ENCODE measurements around the gene PARVB. TPM values are rescaled to one million over a fixed set of nuclear protein-coding genes. Genes with fewer than 3 reads are reported as not detected.
A peak's percentile ranks its signal among the peaks of the same experiment; 100 is the strongest.

Gene PARVB
- total RNA-seq, 1 experiment from 2014 or later: 106 TPM

GRCh38 chr22:44179196-44179988, 155.3 kb downstream of the PARVB start:
- no peak for DNase-seq (ENCODE audit: low read depth)
- in situ Hi-C loops (cut with HindIII; ENCODE audit: low pct_unique_long_range_greater_than_20kb, low sequenced_read_pairs): no loop called here

GRCh38 chr22:44179989-44180705, 156.0 kb downstream of the PARVB start:
- no peak for DNase-seq (ENCODE audit: low read depth)
- in situ Hi-C loops (cut with HindIII; ENCODE audit: low pct_unique_long_range_greater_than_20kb, low sequenced_read_pairs): no loop called here

GRCh38 chr22:44180706-44181032, 156.6 kb downstream of the PARVB start, which contains the start of gene PARVG:
PARVG (plus strand) TSS chr22:44180925; CDS start chr22:44183330, 2,405 bp downstream.
- no peak for DNase-seq (ENCODE audit: low read depth)
- in situ Hi-C loops (cut with HindIII; ENCODE audit: low pct_unique_long_range_greater_than_20kb, low sequenced_read_pairs): no loop called here

- in situ Hi-C loops (cut with HindIII; ENCODE audit: low pct_unique_long_range_greater_than_20kb, low sequenced_read_pairs): no loop called here
- no peak for DNase-seq (ENCODE audit: low read depth)
Measured at GRCh38 chr22:44181033-44181911, 157.2 kb downstream of the PARVB start.

- in situ Hi-C loops (cut with HindIII; ENCODE audit: low pct_unique_long_range_greater_than_20kb, low sequenced_read_pairs): no loop called here
- DNase-seq (ENCODE audit: low read depth): no peak
Measured at GRCh38 chr22:44181912-44182587, 157.9 kb downstream of the PARVB start.

- DNase-seq (ENCODE audit: low read depth): no peak
- in situ Hi-C loops (cut with HindIII; ENCODE audit: low pct_unique_long_range_greater_than_20kb, low sequenced_read_pairs): no loop called here
Measured at GRCh38 chr22:44182588-44183286, 158.6 kb downstream of the PARVB start.

- in situ Hi-C loops (cut with HindIII; ENCODE audit: low pct_unique_long_range_greater_than_20kb, low sequenced_read_pairs): no loop called here
- no peak for DNase-seq (ENCODE audit: low read depth)
Measured at GRCh38 chr22:44183287-44183588, 159.1 kb downstream of the PARVB start.

GRCh38 chr22:44184006-44184405, 159.9 kb downstream of the PARVB start:
- DNase-seq (ENCODE audit: low read depth): no peak
- in situ Hi-C loops (cut with HindIII; ENCODE audit: low pct_unique_long_range_greater_than_20kb, low sequenced_read_pairs): no loop called here

- no peak for DNase-seq (ENCODE audit: low read depth)
- in situ Hi-C loops (cut with HindIII; ENCODE audit: low pct_unique_long_range_greater_than_20kb, low sequenced_read_pairs): no loop called here
Measured at GRCh38 chr22:44185237-44186120, 161.4 kb downstream of the PARVB start.

GRCh38 chr22:44186121-44186510, 162.0 kb downstream of the PARVB start:
- no peak for DNase-seq (ENCODE audit: low read depth)
- in situ Hi-C loops (cut with HindIII; ENCODE audit: low pct_unique_long_range_greater_than_20kb, low sequenced_read_pairs): no loop called here

- no peak for DNase-seq (ENCODE audit: low read depth)
- in situ Hi-C loops (cut with HindIII; ENCODE audit: low pct_unique_long_range_greater_than_20kb, low sequenced_read_pairs): no loop called here
Measured at GRCh38 chr22:44186737-44187136, 162.6 kb downstream of the PARVB start.

GRCh38 chr22:44187652-44188230, 163.6 kb downstream of the PARVB start:
- in situ Hi-C loops (cut with HindIII; ENCODE audit: low pct_unique_long_range_greater_than_20kb, low sequenced_read_pairs): no loop called here
- DNase-seq (ENCODE audit: low read depth): no peak

GRCh38 chr22:44188316-44188715, 164.2 kb downstream of the PARVB start:
- in situ Hi-C loops (cut with HindIII; ENCODE audit: low pct_unique_long_range_greater_than_20kb, low sequenced_read_pairs): no loop called here

GRCh38 chr22:44188986-44189630, 165.0 kb downstream of the PARVB start:
- no peak for DNase-seq (ENCODE audit: low read depth)
- in situ Hi-C loops (cut with HindIII; ENCODE audit: low pct_unique_long_range_greater_than_20kb, low sequenced_read_pairs): no loop called here

More at GRCh38 chr22:44188316-44188715, 164.2 kb downstream of the PARVB start:
- no peak for DNase-seq (ENCODE audit: low read depth)

GRCh38 chr22:44190381-44190976, 166.4 kb downstream of the PARVB start:
- no peak for DNase-seq (ENCODE audit: low read depth)
- in situ Hi-C loops (cut with HindIII; ENCODE audit: low pct_unique_long_range_greater_than_20kb, low sequenced_read_pairs): no loop called here

GRCh38 chr22:44191036-44191454, 166.9 kb downstream of the PARVB start:
- in situ Hi-C loops (cut with HindIII; ENCODE audit: low pct_unique_long_range_greater_than_20kb, low sequenced_read_pairs): no loop called here
- peak; percentile 69 for DNase-seq (ENCODE audit: low read depth)

Measured in Caki2 (cell line).